Measurements from ENCODE around the gene PCID2. TPM values are rescaled to one million over a fixed set of nuclear protein-coding genes. Genes with fewer than 3 reads are reported as not detected.

PCID2 gene
- total and polyA plus RNA-seq, 8 donors = 25.9 to 81.7 (median 40.9) TPM

GRCh38 chr13:113218586-113218985, 10.1 kb upstream of the PCID2 start:
- no peaks in the 10 kb centered on the region for H3K27me3 ChIP-seq
- H3K36me3 ChIP-seq = peaks cover 10 to 46% (median 44%) of the 10 kb centered on the region in 4 donors
- no peaks in the 10 kb centered on the region for H3K9me3 ChIP-seq
- H3K4me1 ChIP-seq = peaks cover 27 to 73% (median 55%) of the 10 kb centered on the region in 4 donors
- H3K27ac ChIP-seq = peak overlapping the region in 3 of 5 donors; percentile 1 to 10 (median 6)
- intact Hi-C loops (cut with DNase I; ENCODE audit: low total_unique reads) = no loop called here
- 49 to 78% (median 54%) methylated on average over 3 of the region's 3 CpGs for WGBS, 5 donors
- no peak overlapping the region for H3K4me3 ChIP-seq
- TF ChIP-seq POLR2A (IDR thresholded peaks at IDR 0.05) (no peak), EP300 (IDR thresholded peaks at IDR 0.05) (no peak), POLR2AphosphoS5 (IDR thresholded peaks at IDR 0.05) (no peak)
- TF ChIP-seq, protein P1, sequence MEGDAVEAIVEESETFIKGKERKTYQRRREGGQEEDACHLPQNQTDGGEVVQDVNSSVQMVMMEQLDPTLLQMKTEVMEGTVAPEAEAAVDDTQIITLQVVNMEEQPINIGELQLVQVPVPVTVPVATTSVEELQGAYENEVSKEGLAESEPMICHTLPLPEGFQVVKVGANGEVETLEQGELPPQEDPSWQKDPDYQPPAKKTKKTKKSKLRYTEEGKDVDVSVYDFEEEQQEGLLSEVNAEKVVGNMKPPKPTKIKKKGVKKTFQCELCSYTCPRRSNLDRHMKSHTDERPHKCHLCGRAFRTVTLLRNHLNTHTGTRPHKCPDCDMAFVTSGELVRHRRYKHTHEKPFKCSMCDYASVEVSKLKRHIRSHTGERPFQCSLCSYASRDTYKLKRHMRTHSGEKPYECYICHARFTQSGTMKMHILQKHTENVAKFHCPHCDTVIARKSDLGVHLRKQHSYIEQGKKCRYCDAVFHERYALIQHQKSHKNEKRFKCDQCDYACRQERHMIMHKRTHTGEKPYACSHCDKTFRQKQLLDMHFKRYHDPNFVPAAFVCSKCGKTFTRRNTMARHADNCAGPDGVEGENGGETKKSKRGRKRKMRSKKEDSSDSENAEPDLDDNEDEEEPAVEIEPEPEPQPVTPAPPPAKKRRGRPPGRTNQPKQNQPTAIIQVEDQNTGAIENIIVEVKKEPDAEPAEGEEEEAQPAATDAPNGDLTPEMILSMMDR (IDR thresholded peaks at IDR 0.05) = no peak
- DNase-seq = no peak

DNA sequence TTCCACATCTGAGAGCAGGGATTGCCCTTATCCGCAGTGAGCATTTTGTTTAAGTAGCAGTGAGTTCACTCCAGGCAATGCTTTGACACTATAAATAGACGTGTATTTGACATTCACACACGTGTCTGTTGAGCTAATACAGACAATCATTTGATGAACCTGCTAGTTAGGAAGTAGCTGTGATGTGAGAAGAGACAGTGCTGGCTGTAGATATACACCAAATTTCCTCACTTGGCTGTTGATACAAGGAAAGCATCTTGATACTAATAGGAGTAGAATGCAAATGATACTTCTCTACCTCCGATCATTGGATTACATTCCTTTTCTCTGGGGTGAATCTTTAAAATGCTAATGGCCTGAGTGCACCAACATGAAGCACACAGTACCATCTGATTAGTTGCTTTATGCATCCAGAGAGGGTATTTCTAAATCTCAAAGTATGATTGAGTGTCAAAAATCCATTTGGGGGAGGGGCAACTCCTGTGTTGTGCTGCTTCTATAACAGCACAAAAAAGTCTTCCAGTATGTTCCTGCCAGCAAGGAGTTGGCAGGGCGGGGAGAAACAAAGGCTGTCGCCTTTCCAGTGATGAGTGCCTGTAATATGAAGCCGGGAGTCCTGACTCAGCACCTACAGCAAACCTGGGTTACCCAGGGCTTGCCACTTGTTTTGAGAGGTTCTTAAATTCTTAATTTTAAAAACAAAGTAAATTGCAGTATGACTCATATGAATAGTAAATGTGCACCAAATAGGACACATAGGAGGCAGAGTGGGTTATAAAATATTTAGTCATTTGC, 8.0 kb upstream of the PCID2 start:
- Histone ChIP-seq H3K27me3 (no peaks in the 10 kb centered on the region), H3K4me1 (peaks cover 31 to 95% (median 66%) of the 10 kb centered on the region in 4 donors), H3K4me3 (no peak overlapping the region), H3K9me3 (no peaks in the 10 kb centered on the region), H3K36me3 (peaks cover 2 to 34% (median 33%) of the 10 kb centered on the region in 4 donors), H3K27ac (peak overlapping the region; percentile 50 to 75 (median 65))
- intact Hi-C loops (cut with DNase I; ENCODE audit: low total_unique reads) = no loop called here
- 17 to 31% (median 20%) methylated on average over 7 of the region's 7 CpGs for WGBS, 5 donors
- TF ChIP-seq POLR2A (IDR thresholded peaks at IDR 0.05) (no peak), EP300 (IDR thresholded peaks at IDR 0.05) (no peak), POLR2AphosphoS5 (IDR thresholded peaks at IDR 0.05) (no peak)
- TF ChIP-seq, protein P1 (IDR thresholded peaks at IDR 0.05) = no peak
- peak; percentile 60 to 71 for DNase-seq

- TF ChIP-seq, protein P1 (IDR thresholded peaks at IDR 0.05) = no peak
- no peak for TF ChIP-seq POLR2AphosphoS5 (IDR thresholded peaks at IDR 0.05)
- no peak for TF ChIP-seq EP300 (IDR thresholded peaks at IDR 0.05)
- no peak for TF ChIP-seq POLR2A (IDR thresholded peaks at IDR 0.05)
- intact Hi-C loops (cut with DNase I; ENCODE audit: low total_unique reads) = no loop called here
- 95 to 98% (median 98%) methylated on average over 10 of the region's 10 CpGs for WGBS, 5 donors
- no peak overlapping the region for H3K27ac ChIP-seq
- peak in 1 of 2 donors; percentile 30 for DNase-seq
- H3K27me3 ChIP-seq = no peaks in the 10 kb centered on the region
- H3K9me3 ChIP-seq = no peaks in the 10 kb centered on the region
- H3K36me3 ChIP-seq = peaks cover 0 to 15% (median 12%) of the 10 kb centered on the region in 4 donors
- no peak overlapping the region for H3K4me3 ChIP-seq
- H3K4me1 ChIP-seq = peaks cover 49 to 81% (median 72%) of the 10 kb centered on the region in 4 donors
These were observed 3.3 kb upstream of the PCID2 start for GRCh38 chr13:113211774-113212173.

DNA sequence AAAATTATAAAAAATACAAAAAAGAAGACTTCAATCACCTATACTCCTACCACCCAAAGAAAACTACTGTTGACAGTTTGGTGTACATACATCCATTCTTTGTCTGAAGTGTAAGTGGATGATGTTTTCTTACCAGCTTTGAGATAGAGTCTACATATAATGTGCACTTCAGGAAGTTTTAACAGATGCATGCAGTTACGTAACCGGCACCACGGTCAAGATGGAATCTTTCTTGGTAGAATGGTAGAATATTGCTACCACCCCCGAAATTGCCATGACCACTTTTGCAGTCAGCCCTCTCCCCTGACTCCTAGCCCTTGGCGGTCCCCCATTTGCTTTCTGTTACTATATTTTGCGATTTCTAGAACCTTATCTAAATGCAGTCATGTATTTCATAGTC, 2.4 kb upstream of the PCID2 start:
- Histone ChIP-seq H3K36me3 (peaks cover 0 to 22% (median 12%) of the 10 kb centered on the region in 4 donors), H3K27me3 (no peaks in the 10 kb centered on the region), H3K4me3 (peak overlapping the region in 2 of 4 donors; percentile 89 to 98), H3K4me1 (peaks cover 49 to 81% (median 71%) of the 10 kb centered on the region in 4 donors), H3K9me3 (no peaks in the 10 kb centered on the region), H3K27ac (no peak overlapping the region)
- intact Hi-C loops (cut with DNase I; ENCODE audit: low total_unique reads) = no loop called here
- TF ChIP-seq, protein P1 (IDR thresholded peaks at IDR 0.05) = no peak
- TF ChIP-seq EP300 (IDR thresholded peaks at IDR 0.05) = no peak
- TF ChIP-seq POLR2AphosphoS5 (IDR thresholded peaks at IDR 0.05) = no peak
- TF ChIP-seq POLR2A (IDR thresholded peaks at IDR 0.05) = no peak
- WGBS, 5 donors = 87 to 91% (median 89%) methylated on average over 6 of the region's 6 CpGs
- no peak for DNase-seq

Data from stomach (tissue), 9 donors.